GM21360 (cell line): ENCODE data around the gene ZSWIM5.
"Not testable (repeated sequence)": the region's sequence is repeated elsewhere in the genome, so short reads cannot be mapped to it uniquely, and the experiment has no call there.

Source experiments
- ATAC-seq: cut with Tn5 transposase; IDR thresholded peaks from one replicate; pipeline ENCODE4 v1.9.1; 2021; ENCODE audit warnings: mild to moderate bottlenecking, moderate library complexity; ENCODE audit not compliant: unreplicated experiment

The ZSWIM5 gene

DNA sequence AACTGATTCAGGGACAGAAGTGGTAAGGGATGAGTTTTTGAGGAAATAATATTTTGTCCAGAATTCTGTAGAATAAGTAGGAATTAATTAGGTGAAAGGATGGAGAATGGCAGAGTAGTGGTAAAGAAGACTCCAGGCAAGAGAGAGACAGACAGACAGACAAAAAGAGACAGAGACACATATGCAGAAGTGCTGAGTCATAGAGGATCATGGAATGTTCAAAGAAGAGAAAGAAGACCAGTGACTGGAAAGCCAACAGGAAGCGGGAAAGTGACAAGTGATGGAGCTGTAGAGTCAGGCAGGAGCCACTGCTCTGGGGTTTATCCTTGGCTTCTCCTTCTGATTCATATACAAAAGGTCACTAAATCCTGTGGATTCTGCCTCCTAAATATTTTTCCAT, 108.5 kb downstream of the ZSWIM5 start:
- no peak for ATAC-seq

DNA sequence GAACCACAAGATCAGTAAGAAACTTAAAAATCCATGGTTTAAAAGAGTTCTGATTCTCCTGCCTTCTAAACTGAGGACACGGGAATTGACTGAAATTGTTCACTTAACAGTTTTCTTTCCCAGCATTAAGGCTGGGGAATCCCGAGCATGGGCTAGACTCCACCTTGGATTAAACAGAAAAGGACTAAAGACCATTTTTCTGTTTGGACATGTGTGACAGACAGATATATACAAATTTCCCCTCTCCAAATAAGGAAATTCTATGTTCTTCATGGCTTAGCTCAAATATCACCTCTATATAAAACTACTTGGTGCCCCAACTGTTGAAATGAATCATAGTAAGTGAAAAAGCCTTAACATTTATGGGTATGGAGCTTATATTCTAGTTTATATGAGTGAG, 109.3 kb downstream of the ZSWIM5 start:
- no peak for ATAC-seq

DNA sequence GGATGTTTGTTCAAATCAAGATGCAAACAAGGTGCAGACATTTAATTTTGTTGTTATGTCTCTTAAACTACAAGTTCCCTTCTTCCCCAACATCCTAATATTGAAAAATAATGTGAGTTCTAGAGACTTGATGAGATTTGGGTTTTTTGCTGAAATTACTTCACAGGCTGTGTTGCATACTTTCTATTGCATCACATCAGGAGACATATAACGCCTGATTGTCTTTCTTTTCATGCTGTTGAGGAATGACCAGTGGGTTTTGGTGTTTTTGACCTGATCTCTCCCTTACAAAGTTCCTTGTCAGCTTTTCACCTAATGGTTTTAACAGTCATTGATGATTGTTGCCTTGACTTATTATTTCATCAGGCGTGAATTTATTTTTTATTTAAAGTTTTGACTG, 111.0 kb downstream of the ZSWIM5 start:
- ATAC-seq: no peak

DNA sequence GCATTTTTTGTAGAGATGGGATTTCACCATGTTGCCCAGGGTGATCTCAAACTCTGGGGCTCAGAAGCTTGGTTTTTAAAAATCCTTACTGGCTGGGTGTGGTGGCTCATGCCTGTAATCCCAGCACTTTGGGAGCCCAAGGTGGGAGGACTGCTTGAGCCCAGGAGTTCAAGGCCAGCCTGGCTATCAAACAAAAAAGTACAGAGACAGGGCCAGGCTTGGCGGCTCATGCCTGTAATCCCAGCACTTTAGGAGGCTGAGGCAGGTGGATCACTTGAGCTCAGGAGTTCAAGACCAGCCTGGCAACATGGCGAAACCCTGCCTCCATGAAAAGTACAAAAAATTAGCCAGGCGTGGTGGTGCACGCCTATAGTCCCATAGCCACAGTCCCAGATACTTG, 112.0 kb downstream of the ZSWIM5 start:
- not testable (repeated sequence) for ATAC-seq

DNA sequence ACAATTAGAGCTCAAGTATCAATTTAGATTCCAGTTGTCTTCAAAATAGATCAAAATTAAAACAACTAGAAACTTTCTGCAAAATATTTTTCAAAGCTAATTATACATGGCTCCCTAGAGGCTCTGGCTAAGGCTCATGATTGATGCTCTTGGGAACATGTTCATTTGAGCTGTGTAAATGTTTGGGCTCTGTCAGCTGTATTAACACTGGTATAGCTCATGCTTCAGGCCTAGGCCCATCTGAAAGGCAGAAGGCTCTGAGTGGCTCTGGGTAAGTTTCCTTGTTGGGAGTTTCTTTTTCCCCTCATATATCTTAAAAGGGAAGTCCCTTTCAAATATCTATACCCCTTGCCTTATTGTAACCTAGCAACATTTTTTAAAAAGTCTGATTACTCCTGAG, 113.1 kb downstream of the ZSWIM5 start:
- ATAC-seq: no peak

DNA sequence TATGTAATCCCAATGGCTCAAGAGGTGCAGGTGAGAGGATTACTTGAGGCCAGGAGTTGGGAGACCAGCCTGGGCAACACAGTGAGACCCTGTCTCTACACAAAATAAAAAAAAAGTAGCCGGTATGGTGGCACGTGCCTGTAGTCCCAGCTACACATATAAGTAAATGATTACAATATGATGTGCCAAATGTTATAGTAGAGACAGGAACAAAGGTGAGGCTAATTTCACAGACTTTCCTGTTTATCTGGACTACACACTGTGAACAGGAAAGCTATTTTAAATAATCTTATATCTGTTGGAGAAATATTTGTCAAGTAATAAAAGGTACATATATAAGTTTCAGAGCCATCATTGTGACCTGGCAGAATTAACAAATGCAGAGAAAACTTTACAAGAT, 116.7 kb downstream of the ZSWIM5 start:
- no peak for ATAC-seq

DNA sequence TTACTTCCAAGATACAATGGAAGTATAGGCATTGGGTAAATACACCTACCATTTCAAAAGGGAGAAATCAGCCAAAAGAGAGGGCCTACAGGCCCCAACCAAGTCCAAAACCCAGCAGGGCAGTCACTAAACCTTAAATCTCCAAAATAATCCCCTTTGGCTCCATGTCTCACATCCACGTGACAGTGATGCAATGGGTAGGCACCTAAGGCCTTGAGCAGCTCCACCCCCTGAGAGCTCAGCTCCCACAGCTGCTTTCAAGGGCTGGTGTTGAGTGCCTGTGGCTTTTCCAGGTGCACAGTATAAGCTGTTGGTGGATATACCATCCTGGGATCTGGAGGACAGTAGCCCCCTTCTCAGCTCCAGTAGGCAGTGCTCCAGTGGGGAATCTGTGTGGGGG, 121.8 kb downstream of the ZSWIM5 start:
- no peak for ATAC-seq

DNA sequence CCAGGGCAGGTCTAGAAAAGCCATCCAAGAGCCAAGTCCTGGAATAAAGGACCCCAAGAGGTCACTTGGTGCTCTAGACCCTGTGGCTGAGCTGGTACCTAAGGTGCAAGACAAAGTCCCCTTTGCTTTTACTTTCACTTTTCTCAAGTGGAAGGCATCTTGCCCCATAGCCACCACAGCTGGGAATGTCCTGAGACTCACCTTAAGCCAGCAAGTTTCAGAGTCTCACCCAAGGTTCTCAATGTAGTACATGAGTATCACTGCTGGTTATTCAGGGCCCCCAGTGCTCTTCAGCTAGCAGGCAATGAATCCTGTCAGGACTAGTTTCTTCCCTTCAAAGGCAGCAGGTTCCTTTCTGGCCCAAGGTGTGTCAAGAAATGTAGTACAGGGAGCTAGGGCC, 126.9 kb downstream of the ZSWIM5 start:
- ATAC-seq: no peak

DNA sequence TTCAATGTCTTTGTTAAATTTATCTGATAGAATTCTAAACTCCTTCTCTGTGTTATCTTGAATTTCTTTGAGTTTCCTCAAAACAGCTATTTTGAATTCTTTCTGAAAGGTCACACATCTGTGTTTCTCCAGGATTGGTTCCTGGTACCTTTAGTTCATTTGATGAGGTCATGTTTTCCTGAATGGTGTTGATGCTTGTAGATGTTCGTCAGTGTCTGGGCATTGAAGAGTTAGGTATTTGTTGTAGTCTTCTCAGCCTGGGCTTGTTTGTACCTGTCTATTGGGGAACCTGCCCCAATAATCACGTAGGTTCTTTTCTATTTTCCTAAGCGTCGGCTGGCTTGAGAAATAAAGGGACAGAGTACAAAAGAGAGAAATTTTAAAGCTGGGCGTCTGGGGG, 129.4 kb downstream of the ZSWIM5 start:
- not testable (repeated sequence) for ATAC-seq

DNA sequence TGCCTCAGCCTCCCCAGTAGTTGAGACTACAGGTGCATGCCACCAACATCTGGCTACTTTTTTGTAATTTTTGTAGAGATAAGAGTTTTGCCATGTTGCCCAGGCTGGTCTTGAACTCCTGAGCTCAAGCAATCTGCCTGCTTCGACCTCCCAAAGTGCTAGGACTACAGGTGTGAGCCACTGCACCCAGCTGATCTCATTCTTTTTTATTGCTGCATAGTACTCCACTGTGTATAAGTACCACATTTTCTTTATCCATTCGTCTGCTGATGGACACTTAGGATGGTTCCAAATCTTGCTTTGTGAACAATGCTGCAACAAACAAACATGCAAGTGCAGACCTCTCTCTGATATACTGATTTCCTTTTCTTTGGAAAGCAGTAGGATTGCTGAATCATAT, 134.8 kb downstream of the ZSWIM5 start:
- ATAC-seq: no peak

DNA sequence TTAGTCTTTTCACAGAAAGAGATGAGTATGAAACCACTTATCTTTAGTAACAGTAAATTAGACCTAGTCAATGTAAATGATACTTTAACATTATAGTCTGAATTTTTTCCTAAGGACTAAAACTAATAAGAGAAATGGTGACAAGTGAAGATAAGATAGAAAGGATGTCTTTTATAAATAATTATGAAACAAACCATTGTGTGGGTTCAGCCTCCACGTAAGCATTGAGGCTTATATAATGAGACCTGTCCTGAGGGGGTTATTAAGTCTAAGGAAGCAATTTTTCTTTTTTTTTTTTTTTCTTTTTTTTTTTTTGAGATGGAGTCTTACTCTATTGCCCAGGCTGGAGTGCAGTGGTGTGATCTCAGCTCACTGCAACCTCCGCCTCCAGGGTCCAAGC, 138.6 kb downstream of the ZSWIM5 start:
- ATAC-seq: no peak

DNA sequence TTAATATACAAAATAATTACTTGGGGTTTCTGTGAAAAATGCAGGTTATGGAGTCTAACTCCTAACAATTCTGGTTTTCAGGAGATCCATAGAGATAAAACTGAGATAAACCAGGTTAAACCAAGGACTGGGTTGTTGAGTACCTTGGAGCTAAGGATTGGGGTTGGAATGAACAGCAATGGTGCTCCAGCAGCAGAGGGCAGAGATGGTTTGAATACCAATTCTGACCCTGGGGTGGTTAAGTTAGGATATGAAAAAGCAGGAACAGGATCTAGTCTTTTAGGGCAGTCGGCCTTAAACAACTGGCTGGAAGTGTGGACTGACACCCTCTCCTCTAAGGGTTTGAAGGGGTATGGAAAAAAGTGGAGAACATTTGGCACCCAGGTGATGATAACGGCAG, 141.3 kb downstream of the ZSWIM5 start:
- no peak for ATAC-seq

DNA sequence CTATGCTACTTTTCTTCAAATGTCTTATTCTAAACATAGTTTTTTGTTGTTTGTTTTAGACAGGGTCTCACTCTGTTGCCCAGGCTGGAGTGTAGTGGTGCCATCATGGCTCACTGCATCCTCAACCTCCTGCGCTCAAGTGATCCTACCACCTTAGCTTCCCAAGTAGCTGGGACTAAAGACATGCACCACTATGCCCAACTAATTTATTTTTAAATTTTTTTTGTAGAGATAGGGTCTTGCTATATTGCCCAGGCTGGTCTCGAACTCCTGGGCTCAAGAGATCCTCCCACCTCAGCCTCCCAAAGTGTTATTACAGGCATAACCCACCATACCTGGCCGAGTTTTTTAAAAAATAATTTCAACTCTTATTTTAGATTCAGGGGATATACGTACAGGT, 143.9 kb downstream of the ZSWIM5 start:
- not testable (repeated sequence) for ATAC-seq

DNA sequence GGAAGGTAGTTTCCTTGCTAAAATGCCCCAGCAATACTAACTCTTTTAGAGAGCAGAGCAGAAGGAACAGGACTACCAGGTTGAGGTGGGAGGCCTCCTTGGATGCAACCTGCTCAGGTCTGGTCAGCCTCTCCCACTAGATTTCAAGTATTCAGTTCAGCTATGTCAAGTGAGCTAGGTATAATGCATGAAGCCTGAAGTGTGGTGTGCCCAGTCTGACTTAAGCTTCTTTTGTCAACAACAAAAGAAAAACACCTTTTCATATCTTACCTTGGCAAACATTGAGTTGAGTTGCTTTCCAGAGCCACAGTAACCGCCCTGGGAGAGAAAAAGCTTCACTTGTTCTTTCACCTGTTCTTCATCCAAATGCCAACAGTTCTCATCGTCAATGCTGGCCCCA, 146.6 kb downstream of the ZSWIM5 start:
- ATAC-seq: no peak

DNA sequence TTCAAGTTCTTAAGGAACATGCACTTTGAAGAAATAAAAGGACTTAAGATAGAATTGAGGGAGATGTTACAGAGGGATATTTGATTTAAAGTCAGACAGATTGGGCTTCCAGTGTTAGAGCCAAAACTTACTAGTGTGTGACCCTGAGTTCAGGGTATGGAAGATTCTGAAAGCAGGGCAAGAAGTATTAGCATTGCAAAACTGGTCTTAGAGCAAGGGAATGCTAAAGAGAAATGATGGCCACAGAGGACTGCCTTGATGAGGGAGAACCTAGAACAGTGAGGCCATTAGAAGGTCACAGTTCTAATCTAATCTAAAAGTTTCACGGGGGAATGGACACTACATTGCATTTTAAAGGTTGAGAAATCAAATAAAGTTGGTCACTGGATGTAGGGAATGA, 148.9 kb downstream of the ZSWIM5 start:
- no peak for ATAC-seq

DNA sequence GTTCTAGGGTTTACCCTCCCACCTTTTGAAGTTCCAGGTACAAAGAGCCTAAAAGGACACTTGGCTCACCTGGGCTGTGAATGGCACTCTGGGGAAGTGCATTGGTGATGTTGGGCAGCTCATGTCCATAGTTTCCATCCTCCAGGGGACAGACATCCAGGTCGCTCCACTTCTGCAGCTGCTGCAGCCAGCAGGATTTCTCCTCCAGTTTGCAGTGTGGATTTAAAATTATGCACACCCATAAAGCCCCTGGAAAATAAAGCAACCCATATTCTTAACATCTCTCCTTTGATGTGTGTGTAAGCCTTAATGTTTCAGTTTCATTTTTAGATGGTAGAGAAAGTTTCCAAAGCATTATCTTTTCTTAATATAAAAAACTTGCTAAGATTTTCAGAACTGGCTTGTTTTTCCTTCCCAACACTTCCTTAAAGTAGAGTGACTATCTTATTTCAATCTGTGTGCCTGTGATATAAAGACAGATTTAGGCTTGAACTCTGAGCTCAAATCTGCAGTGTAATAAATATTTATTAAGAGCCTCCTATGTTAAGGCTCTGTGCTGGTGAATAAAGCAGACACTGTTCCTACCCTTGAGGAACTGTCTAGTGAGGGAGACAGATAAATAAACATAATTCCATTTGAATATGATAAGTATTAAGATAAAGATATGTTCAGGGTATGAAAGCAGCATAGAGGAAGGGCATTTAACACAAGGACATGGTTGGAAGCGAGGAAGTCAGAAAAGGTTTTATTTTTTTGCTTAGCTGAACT, 155.2 kb downstream of the ZSWIM5 start:
- ATAC-seq: no peak

DNA sequence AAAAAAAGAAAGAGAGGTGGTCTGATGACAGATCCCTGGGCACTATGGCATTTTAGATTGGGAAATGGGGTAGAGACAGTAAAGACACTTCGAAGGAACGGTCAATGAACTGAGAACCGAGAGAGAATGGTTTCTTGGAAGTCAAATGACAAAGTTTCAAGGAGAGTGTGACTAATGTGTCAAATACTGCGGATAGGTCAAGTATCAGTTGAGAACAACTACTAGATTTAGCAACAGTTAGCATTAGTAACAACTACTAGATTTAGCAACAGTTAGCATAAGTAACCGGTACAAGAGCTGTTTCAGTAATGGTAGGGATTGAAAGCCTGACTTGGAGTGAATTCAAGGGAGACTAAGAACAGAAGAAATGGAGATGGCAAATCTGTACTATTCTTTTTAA, 159.4 kb downstream of the ZSWIM5 start:
- ATAC-seq: no peak

DNA sequence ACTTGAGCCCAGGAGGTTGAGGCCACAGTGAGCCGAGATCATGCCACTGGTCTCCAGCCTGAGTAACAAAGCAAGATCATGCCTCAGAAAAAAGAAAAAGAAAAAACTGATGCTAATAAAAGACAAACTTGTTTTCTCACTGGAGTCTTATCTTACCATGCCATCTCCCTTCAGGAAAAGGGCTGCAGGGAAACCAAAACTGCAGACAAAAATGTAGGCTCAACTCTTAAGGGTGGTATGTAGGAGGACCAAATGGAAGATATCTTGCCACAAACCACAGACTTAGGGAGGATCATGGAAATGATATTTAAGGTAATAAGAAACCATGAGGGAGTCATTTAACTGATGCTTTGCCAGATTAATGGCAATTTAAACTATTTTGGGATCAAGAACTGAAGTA, 161.5 kb downstream of the ZSWIM5 start:
- no peak for ATAC-seq

DNA sequence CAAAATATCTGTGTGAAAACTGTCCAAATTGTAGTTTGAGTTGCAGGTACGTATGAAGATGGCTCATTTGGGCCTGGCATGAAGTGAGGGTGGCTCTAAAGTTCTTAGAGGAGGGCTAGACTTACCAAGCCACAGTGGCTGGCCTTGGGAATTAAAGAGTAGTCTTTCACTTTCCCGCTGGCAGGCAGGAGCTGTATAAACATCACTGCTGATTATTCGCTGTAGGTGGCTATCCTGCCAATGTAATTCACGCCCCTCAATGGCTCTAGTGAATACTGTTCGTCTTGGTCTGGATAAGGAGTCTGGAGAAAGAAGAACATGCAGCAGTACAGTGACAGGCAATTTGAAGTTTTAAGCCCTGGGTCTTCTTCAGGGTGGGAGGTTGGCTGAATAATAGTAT, 163.3 kb downstream of the ZSWIM5 start:
- ATAC-seq: no peak

DNA sequence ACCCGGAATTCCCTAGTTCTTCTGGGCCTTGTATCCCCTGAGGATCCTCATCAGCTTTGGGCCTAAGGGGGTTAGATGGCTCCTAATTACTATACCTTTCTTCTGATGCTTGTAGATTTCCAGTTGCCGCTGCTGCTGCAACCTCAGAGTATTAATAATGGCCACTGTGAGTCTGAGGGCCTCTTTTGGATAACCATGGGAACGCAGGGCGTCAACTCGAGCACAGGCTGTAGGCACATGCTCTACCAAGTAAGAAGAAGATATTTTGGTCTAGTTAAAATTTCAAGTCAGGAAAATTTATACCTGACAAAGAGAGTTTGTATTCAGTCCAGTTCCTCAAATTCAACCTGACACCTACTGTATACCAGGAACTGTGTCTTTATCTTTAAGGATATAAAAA, 166.1 kb downstream of the ZSWIM5 start:
- ATAC-seq: no peak

DNA sequence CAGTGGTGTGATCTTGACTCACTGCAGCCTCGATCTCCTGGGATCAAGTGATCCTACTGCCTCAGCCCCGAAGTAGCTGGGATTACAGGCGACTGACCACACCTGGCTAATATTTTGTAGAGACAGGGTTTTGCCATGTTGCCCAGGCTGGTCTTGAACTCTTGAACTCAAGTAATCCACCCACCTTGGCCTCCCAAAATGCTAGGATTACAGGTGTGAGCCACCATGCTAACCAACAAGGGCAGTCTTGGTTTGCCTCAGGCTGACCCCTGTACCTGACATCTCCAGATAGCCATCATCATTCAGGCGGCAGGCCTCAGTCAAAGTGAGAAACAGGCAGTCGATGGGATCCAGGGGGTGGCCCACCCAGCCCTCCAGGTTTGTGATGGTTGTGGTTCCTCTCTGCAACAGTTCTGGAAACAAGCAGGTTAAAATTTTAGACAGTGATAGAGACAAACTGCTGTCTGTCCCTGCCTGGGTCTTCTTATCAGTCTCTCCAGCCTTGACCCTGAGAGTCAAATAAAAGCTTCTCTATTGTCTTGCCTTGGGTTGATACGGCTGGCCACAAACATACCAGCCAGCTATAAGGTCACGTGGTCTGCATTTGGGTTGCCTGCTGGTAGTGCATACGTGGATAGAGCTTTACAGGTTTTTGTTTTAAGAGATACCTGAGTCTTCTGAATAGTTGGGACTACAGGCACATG, 167.6 kb downstream of the ZSWIM5 start:
- no peak for ATAC-seq

DNA sequence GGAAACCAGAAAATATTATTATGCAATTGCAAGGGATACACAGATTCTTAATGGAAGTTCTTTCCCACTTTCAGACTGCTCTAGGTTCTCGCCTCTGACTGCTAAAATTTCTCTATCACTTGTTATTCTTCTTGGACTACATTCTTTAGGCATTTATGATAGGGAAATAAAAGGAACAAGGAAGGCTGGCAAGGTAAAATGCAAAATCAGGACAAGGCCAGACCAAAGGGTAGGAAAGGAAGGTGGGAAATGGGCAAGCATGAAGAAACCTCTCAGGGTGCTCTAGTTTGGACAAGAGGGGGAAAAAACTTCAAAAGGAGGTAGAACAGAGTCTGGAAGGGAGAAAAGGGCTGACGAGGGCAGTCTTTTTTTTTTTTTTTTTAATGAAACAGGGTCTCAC, 168.2 kb downstream of the ZSWIM5 start:
- no peak for ATAC-seq

DNA sequence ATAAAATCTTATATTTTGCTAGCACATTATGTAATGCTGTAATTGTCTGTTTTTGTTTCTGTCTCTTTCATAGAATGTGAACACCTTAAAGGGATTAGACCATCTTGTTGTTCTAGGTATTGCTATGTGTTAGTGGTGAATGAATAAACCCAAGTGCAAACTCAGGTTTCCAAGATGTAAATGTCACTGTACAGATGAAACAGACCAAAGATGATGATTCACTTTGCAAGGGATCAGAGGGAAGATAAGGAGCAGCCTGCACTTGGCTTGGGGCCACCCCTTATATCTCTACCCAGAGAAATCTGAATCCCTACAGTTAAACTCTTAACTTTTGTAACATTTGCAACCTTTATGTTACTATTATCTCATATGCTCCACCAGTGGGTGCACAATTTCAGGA, 168.9 kb downstream of the ZSWIM5 start:
- no peak for ATAC-seq
